GM23338 (cell line): ENCODE results near the gene CCDC73. TPM values are rescaled to one million over a fixed set of nuclear protein-coding genes. Genes with fewer than 3 reads are reported as not detected.

Experiments
- ATAC-seq: fragments of 200-7000 bp; cut with Tn5 transposase; 3 replicates; pipeline ENCODE4 v1.9.1; 2020
- DNase-seq: peaks from one replicate; pipeline ENCODE4 v3.0.0-alpha.2; 2015; ENCODE audit warnings: low spot score
- H2AFZ ChIP-seq: fragments of 200-600 bp; sonication (generic); 2 replicates; pipeline ENCODE4 v1.8.0; 2016; ENCODE audit warnings: antibody characterized with exemption, mild to moderate bottlenecking, moderate library complexity
- H3F3A ChIP-seq: fragments of 200-600 bp; sonication (generic); replicated peaks from 2 replicates; pipeline ENCODE4 v1.8.0; 2017; ENCODE audit warnings: antibody characterized with exemption, mixed run types, low read depth
- H3K27ac ChIP-seq: fragments of 200-600 bp; sonication (generic); 2 replicates; pipeline ENCODE4 v1.6.1; 2016; ENCODE audit warnings: low read depth
- H3K27me3 ChIP-seq: fragments of 200-600 bp; sonication (generic); 2 replicates; pipeline ENCODE4 v1.8.0; 2016; ENCODE audit warnings: mild to moderate bottlenecking, mixed run types, moderate library complexity; ENCODE audit not compliant: insufficient read depth
- H3K36me3 ChIP-seq: fragments of 200-600 bp; sonication (generic); 2 replicates; pipeline ENCODE4 v1.8.0; 2016; ENCODE audit warnings: mild to moderate bottlenecking; ENCODE audit not compliant: insufficient read depth
- H3K4me1 ChIP-seq: fragments of 200-600 bp; sonication (generic); 2 replicates; pipeline ENCODE4 v1.8.0; 2016; ENCODE audit warnings: mild to moderate bottlenecking, moderate library complexity; ENCODE audit not compliant: insufficient read depth
- H3K4me2 ChIP-seq: fragments of 200-600 bp; sonication (generic); 2 replicates; pipeline ENCODE4 v1.7.1; 2017; ENCODE audit warnings: mixed run types
- H3K4me3 ChIP-seq: fragments of 200-600 bp; sonication (generic); 2 replicates; pipeline ENCODE4 v1.6.1; 2016; ENCODE audit warnings: mixed run types
- H3K79me2 ChIP-seq: fragments of 200-600 bp; sonication (generic); replicated peaks from 2 replicates; pipeline ENCODE4 v1.8.0; 2017; ENCODE audit warnings: mild to moderate bottlenecking; ENCODE audit not compliant: insufficient read depth
- H3K9me2 ChIP-seq: fragments of 200-600 bp; sonication (generic); 2 replicates; pipeline ENCODE4 v1.8.0; 2017; ENCODE audit not compliant: insufficient read depth
- H4K20me1 ChIP-seq: fragments of 200-600 bp; sonication (generic); replicated peaks from 2 replicates; pipeline ENCODE4 v1.8.0; 2017; ENCODE audit warnings: mild to moderate bottlenecking; ENCODE audit not compliant: insufficient read depth
- H3K27ac Mint-ChIP-seq: 2 replicates; pipeline ENCODE4 v1.8.0; 2020; ENCODE audit warnings: inconsistent platforms, mild to moderate bottlenecking, moderate library complexity, mixed read lengths
- H3K27me3 Mint-ChIP-seq: 3 replicates; pipeline ENCODE4 v1.8.0; 2022; ENCODE audit warnings: low read depth, mild to moderate bottlenecking, moderate library complexity, mixed read lengths, inconsistent platforms; ENCODE audit not compliant: insufficient read depth, poor library complexity
- H3K36me3 Mint-ChIP-seq: 3 replicates; pipeline ENCODE4 v1.8.0; 2021; ENCODE audit warnings: low read depth, mild to moderate bottlenecking, inconsistent platforms, moderate library complexity, mixed read lengths
- H3K4me1 Mint-ChIP-seq: 3 replicates; pipeline ENCODE4 v1.8.0; 2020; ENCODE audit warnings: mild to moderate bottlenecking, inconsistent platforms, mixed read lengths
- H3K4me3 Mint-ChIP-seq: 3 replicates; pipeline ENCODE4 v1.8.0; 2021; ENCODE audit warnings: moderate library complexity, mild to moderate bottlenecking, inconsistent platforms, mixed read lengths
- H3K9me3 Mint-ChIP-seq: 3 replicates; pipeline ENCODE4 v1.8.0; 2020; ENCODE audit warnings: moderate library complexity, mild to moderate bottlenecking, inconsistent platforms, mixed read lengths
- CREB1 ChIP-seq: fragments of 250-450 bp; sonication (Bioruptor Pico); IDR thresholded peaks from 2 replicates; pipeline ENCODE4 v1.5.0; 2020; ENCODE audit warnings: low read depth, mild to moderate bottlenecking, moderate library complexity
- CTCF ChIP-seq, 2 experiments: fragments of 200-600 bp in 1 of 2; sonication (generic) in 1 of 2; conservative IDR thresholded peaks; 2 replicates each; pipeline versions ENCODE4 v1.5.1 to v1.6.1; 2016 to 2017; ENCODE audit warnings: antibody characterized with exemption in 2 of 2, low read depth in 2 of 2, mild to moderate bottlenecking in 2 of 2, moderate library complexity in 1 of 2
- EZH2 ChIP-seq: fragments of 200-600 bp; sonication (generic); IDR thresholded peaks from one replicate; pipeline ENCODE4 v1.8.0; 2017; ENCODE audit warnings: antibody characterized with exemption, mild to moderate bottlenecking, low read depth; ENCODE audit not compliant: unreplicated experiment
- EZH2phosphoT487 ChIP-seq: fragments of 200-600 bp; sonication (generic); IDR thresholded peaks from one replicate; pipeline ENCODE4 v1.8.1; 2018; ENCODE audit warnings: antibody characterized with exemption; ENCODE audit not compliant: unreplicated experiment
- JUNB ChIP-seq: IDR thresholded peaks from one replicate; pipeline ENCODE4 v1.6.1; 2016; ENCODE audit warnings: antibody characterized with exemption; ENCODE audit not compliant: unreplicated experiment
- NANOG ChIP-seq: IDR thresholded peaks from 2 replicates; pipeline ENCODE4 v1.6.1; 2016; ENCODE audit warnings: antibody characterized with exemption, borderline replicate concordance
- POLR2AphosphoS5 ChIP-seq: IDR thresholded peaks from 2 replicates; pipeline ENCODE4 v1.6.1; 2016; ENCODE audit warnings: antibody characterized with exemption, low read depth
- REST ChIP-seq: IDR thresholded peaks from one replicate; pipeline ENCODE4 v1.6.1; 2018; ENCODE audit warnings: antibody characterized with exemption; ENCODE audit not compliant: unreplicated experiment
- STAT1 ChIP-seq: IDR thresholded peaks from one replicate; pipeline ENCODE4 v1.6.1; 2016; ENCODE audit warnings: antibody characterized with exemption; ENCODE audit not compliant: unreplicated experiment
- ZNF114 ChIP-seq: fragments of 250-450 bp; sonication (Bioruptor Pico); IDR thresholded peaks from 2 replicates; pipeline ENCODE4 v1.5.0; 2020; ENCODE audit warnings: mild to moderate bottlenecking, moderate library complexity
- ZNF331 ChIP-seq: fragments of 250-450 bp; sonication (Bioruptor Pico); IDR thresholded peaks from 2 replicates; pipeline ENCODE4 v1.5.0; 2020; ENCODE audit warnings: low read depth, mild to moderate bottlenecking, moderate library complexity
- ZNF462 ChIP-seq: fragments of 250-450 bp; sonication (Bioruptor Pico); IDR thresholded peaks from 2 replicates; pipeline ENCODE4 v1.5.0; 2020; ENCODE audit warnings: mild to moderate bottlenecking, moderate library complexity
- polyA plus RNA-seq: library from polyadenylated mRNA; unstranded; fragments of >200 nt; fragmentation: Nextera tagmentation; extraction: Ambion mirVana; gene quantifications from 2 replicates; pipeline ENCODE4 v1.2.1, GENCODE V29; 2016
- total RNA-seq: library from RNA; depleted of rRNA; stranded (reverse); fragments of >200 nt; shearing (Covaris generic); gene quantifications from 2 replicates; pipeline ENCODE4 v1.2.3, GENCODE V29; 2014

Gene CCDC73
- total and polyA plus RNA-seq, 2 experiments from 2014 or later = 0.06 TPM; not detected in 1

- H3K9me3 Mint-ChIP-seq = no peaks in the 10 kb centered on the region
Observed at GRCh38 chr11:32820497-32820896, 26.0 kb upstream of the CCDC73 start.

More at GRCh38 chr11:32820497-32820896, 26.0 kb upstream of the CCDC73 start:
- H3K36me3 Mint-ChIP-seq = no peaks in the 10 kb centered on the region
- Histone ChIP-seq H3K36me3 (no peaks in the 10 kb centered on the region), H3K4me1 (no peaks in the 10 kb centered on the region), H3K27ac (no peak overlapping the region), H4K20me1 (no peaks in the 10 kb centered on the region), H3K27me3 (no peaks in the 10 kb centered on the region), H3K79me2 (no peaks in the 10 kb centered on the region), H2AFZ (no peak overlapping the region), H3K9me2 (no peaks in the 10 kb centered on the region), H3F3A (no peaks in the 10 kb centered on the region), H3K4me3 (no peak overlapping the region), H3K4me2 (no peak overlapping the region)
- peaks cover 1% of the 10 kb centered on the region for H3K27me3 Mint-ChIP-seq
- TF ChIP-seq NANOG (no peak), ZNF114 (CRISPR knock-in tag) (no peak), EZH2phosphoT487 (no peak), ZNF331 (CRISPR knock-in tag) (no peak), REST (no peak), CREB1 (CRISPR knock-in tag) (no peak), EZH2 (no peak), JUNB (no peak), STAT1 (no peak), CTCF (conservative IDR thresholded peaks at IDR 0.05; ENCODE audit: low read depth in 2 of 2) (no peak), POLR2AphosphoS5 (no peak), ZNF462 (CRISPR knock-in tag) (no peak)
- no peak overlapping the region for H3K27ac Mint-ChIP-seq
- ATAC-seq (no peak), DNase-seq (no peak)
- no peak overlapping the region for H3K4me3 Mint-ChIP-seq
- peaks cover 3% of the 10 kb centered on the region; the same call in 2 of the 3 replicates for H3K4me1 Mint-ChIP-seq
